ENCODE measurements around the gene PLEKHH2.

PLEKHH2 gene

DNA sequence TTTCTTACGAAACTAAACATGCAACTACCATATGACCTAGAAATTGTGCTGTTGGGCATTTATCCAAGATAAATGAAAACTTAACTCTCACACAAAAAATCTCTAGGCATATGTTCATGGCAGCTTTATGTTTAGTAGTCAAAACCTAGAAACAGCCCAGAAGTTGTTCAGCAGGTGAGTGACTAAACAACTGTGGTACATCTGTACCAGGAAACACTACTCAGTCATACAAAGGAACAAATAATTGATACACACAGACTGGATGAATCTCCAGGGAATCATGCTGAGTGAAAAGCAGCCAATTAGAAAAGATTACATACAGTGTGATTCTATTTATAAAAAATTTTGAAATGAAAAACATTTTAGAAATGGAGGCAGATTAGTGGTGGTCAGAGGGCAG is 166.1 kb downstream of the PLEKHH2 start:
- no peak overlapping the region for H3K27ac ChIP-seq (ENCODE audit: low read length, poor library complexity, severe bottlenecking)
- H3K4me2 ChIP-seq (ENCODE audit: low read length, poor library complexity, severe bottlenecking): no peak overlapping the region
- no peak overlapping the region for H4K8ac ChIP-seq (ENCODE audit: low read length)
- no peak overlapping the region for H2BK120ac ChIP-seq (ENCODE audit: low read depth, low read length)
- no peak overlapping the region for H3K4ac ChIP-seq (ENCODE audit: low read depth in 1 of 2, low read length in 2 of 2)
- no peak overlapping the region for H2BK15ac ChIP-seq (ENCODE audit: low read depth, poor library complexity, severe bottlenecking)
- H3K79me1 ChIP-seq (replicated peaks; ENCODE audit: low read length, poor library complexity, severe bottlenecking): no peaks in the 10 kb centered on the region
- no CpG with 5 or more reads among the region's 1 CpG for WGBS
- no peaks in the 10 kb centered on the region for H3K27me3 ChIP-seq (ENCODE audit: control insufficient read depth in 1 of 2, insufficient read depth in 1 of 2, low read length in 2 of 2)
- no peak overlapping the region for H3K9ac ChIP-seq (ENCODE audit: low read length)
- H4K91ac ChIP-seq (ENCODE audit: low read length): no peak overlapping the region
- no peaks in the 10 kb centered on the region for H3K4me1 ChIP-seq (ENCODE audit: control insufficient read depth, insufficient read depth, low read depth, low read length)
- no peak for DNase-seq
- no peak overlapping the region for H3K18ac ChIP-seq (ENCODE audit: low read depth in 1 of 2, low read length in 2 of 2)
- no peak overlapping the region for H3K23ac ChIP-seq (ENCODE audit: low read length in 2 of 2)
- no peaks in the 10 kb centered on the region for H3K9me3 ChIP-seq (ENCODE audit: control insufficient read depth, low read length)
- H2BK5ac ChIP-seq (ENCODE audit: low read depth, low read length, poor library complexity, severe bottlenecking): no peak overlapping the region
- H2AFZ ChIP-seq (ENCODE audit: low read depth, low read length): no peak overlapping the region
- H3K4me3 ChIP-seq (ENCODE audit: insufficient read depth in 1 of 2, low read depth in 1 of 2, low read length in 2 of 2): no peak overlapping the region
- no peak overlapping the region for H3K14ac ChIP-seq (ENCODE audit: low read length in 2 of 2)
- no peak overlapping the region for H2AK5ac ChIP-seq (ENCODE audit: low read length, severe bottlenecking)
- H3K36me3 ChIP-seq (ENCODE audit: control insufficient read depth in 1 of 2, insufficient read depth in 2 of 2, low read depth in 1 of 2, low read length in 2 of 2): peaks cover 0 to 57% of the 10 kb centered on the region in 2 experiments
- H2BK12ac ChIP-seq (ENCODE audit: low read length in 2 of 2): no peak overlapping the region

DNA sequence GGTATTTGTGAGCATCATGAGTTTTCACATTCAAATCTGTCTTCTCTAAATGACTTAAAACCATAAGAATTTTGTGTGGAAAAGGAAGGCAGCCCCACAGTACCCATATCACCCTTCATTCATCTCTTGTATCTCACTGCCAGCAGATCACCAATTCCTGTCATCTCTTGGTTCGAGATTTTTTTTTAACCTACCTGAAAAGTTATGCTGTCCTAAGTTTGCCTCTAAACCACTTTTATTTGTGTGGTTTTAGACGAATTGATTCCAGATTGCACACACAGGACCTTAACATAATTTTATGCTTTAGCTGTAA is 169.6 kb downstream of the PLEKHH2 start:
- H3K14ac ChIP-seq (ENCODE audit: low read length in 2 of 2): no peak overlapping the region
- H3K9me3 ChIP-seq (ENCODE audit: control insufficient read depth, low read length): no peaks in the 10 kb centered on the region
- no peak overlapping the region for H2BK120ac ChIP-seq (ENCODE audit: low read depth, low read length)
- H3K23ac ChIP-seq (ENCODE audit: low read length in 2 of 2): no peak overlapping the region
- no peak overlapping the region for H3K4me2 ChIP-seq (ENCODE audit: low read length, poor library complexity, severe bottlenecking)
- H3K18ac ChIP-seq (ENCODE audit: low read depth in 1 of 2, low read length in 2 of 2): no peak overlapping the region
- no peak overlapping the region for H2BK15ac ChIP-seq (ENCODE audit: low read depth, poor library complexity, severe bottlenecking)
- H2AK5ac ChIP-seq (ENCODE audit: low read length, severe bottlenecking): no peak overlapping the region
- WGBS: 100% methylated on average over 1 of the region's 2 CpGs
- no peak overlapping the region for H4K8ac ChIP-seq (ENCODE audit: low read length)
- no peak overlapping the region for H3K9ac ChIP-seq (ENCODE audit: low read length)
- H2AFZ ChIP-seq (ENCODE audit: low read depth, low read length): no peak overlapping the region
- no peaks in the 10 kb centered on the region for H3K4me1 ChIP-seq (ENCODE audit: control insufficient read depth, insufficient read depth, low read depth, low read length)
- H3K4ac ChIP-seq (ENCODE audit: low read depth in 1 of 2, low read length in 2 of 2): no peak overlapping the region
- DNase-seq: no peak
- H3K4me3 ChIP-seq (ENCODE audit: insufficient read depth in 1 of 2, low read depth in 1 of 2, low read length in 2 of 2): no peak overlapping the region
- H2BK5ac ChIP-seq (ENCODE audit: low read depth, low read length, poor library complexity, severe bottlenecking): no peak overlapping the region
- no peak overlapping the region for H3K27ac ChIP-seq (ENCODE audit: low read length, poor library complexity, severe bottlenecking)
- H3K79me1 ChIP-seq (replicated peaks; ENCODE audit: low read length, poor library complexity, severe bottlenecking): no peaks in the 10 kb centered on the region
- no peaks in the 10 kb centered on the region for H3K27me3 ChIP-seq (ENCODE audit: control insufficient read depth in 1 of 2, insufficient read depth in 1 of 2, low read length in 2 of 2)
- no peak overlapping the region for H4K91ac ChIP-seq (ENCODE audit: low read length)
- peaks cover 3 to 76% of the 10 kb centered on the region in 2 experiments for H3K36me3 ChIP-seq (ENCODE audit: control insufficient read depth in 1 of 2, insufficient read depth in 2 of 2, low read depth in 1 of 2, low read length in 2 of 2)
- H2BK12ac ChIP-seq (ENCODE audit: low read length in 2 of 2): no peak overlapping the region

DNA sequence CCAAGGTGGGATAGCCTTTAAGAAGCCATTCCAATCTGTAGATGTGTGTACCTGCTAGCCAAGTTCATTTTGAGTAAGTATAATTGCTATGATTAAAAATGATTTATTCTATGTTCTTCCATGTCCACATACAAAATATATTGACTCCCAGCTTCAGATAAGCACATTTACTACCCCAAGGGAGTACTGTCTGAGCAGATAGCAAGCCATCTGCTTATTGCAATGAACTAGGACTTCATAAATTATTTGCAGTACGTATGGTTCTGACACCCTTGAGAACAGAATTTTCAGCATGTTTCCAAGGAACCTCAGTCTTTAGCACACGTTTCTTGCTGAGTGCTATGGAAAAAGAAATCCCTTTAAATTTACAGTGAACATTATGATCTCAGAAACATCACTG is 173.4 kb downstream of the PLEKHH2 start:
- Histone ChIP-seq H4K91ac (ENCODE audit: low read length) (no peak overlapping the region), H2BK120ac (ENCODE audit: low read depth, low read length) (no peak overlapping the region), H2AFZ (ENCODE audit: low read depth, low read length) (no peak overlapping the region), H3K36me3 (ENCODE audit: control insufficient read depth in 1 of 2, insufficient read depth in 2 of 2, low read depth in 1 of 2, low read length in 2 of 2) (peaks cover 3 to 49% of the 10 kb centered on the region in 2 experiments), H4K8ac (ENCODE audit: low read length) (no peak overlapping the region), H3K14ac (ENCODE audit: low read length in 2 of 2) (no peak overlapping the region), H3K79me1 (replicated peaks; ENCODE audit: low read length, poor library complexity, severe bottlenecking) (no peaks in the 10 kb centered on the region), H3K4me3 (ENCODE audit: insufficient read depth in 1 of 2, low read depth in 1 of 2, low read length in 2 of 2) (no peak overlapping the region), H3K4ac (ENCODE audit: low read depth in 1 of 2, low read length in 2 of 2) (no peak overlapping the region), H2AK5ac (ENCODE audit: low read length, severe bottlenecking) (no peak overlapping the region), H3K18ac (ENCODE audit: low read depth in 1 of 2, low read length in 2 of 2) (no peak overlapping the region), H3K4me1 (ENCODE audit: control insufficient read depth, insufficient read depth, low read depth, low read length) (no peaks in the 10 kb centered on the region), H3K9ac (ENCODE audit: low read length) (no peak overlapping the region), H3K27ac (ENCODE audit: low read length, poor library complexity, severe bottlenecking) (no peak overlapping the region), H3K27me3 (ENCODE audit: control insufficient read depth in 1 of 2, insufficient read depth in 1 of 2, low read length in 2 of 2) (no peaks in the 10 kb centered on the region), H2BK15ac (ENCODE audit: low read depth, poor library complexity, severe bottlenecking) (no peak overlapping the region), H2BK5ac (ENCODE audit: low read depth, low read length, poor library complexity, severe bottlenecking) (no peak overlapping the region), H3K9me3 (ENCODE audit: control insufficient read depth, low read length) (no peaks in the 10 kb centered on the region), H3K4me2 (ENCODE audit: low read length, poor library complexity, severe bottlenecking) (no peak overlapping the region), H3K23ac (ENCODE audit: low read length in 2 of 2) (no peak overlapping the region), H2BK12ac (ENCODE audit: low read length in 2 of 2) (no peak overlapping the region)
- WGBS: 78% methylated on average over 1 of the region's 2 CpGs
- no peak for DNase-seq

DNA sequence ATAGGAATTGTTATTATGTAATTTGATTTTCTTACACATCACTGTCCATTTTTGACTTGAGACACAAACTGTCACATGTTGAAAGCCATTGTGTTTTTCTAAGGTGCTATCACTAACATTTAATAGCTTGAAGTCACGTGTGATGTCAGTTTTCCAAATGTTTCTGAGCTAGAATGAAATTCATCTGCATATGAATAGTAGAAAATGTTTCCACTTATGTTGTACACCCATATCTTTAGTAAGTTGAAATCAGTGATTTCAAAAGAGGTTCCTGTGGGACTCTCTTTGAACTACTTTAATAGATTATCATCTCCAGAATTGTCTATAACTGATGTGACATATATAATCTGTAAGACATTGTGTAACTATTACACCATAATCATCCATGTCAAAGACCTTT is 173.8 kb downstream of the PLEKHH2 start:
- Histone ChIP-seq H3K9ac (ENCODE audit: low read length) (no peak overlapping the region), H3K27ac (ENCODE audit: low read length, poor library complexity, severe bottlenecking) (no peak overlapping the region)

More for the DNA sequence above, 173.8 kb downstream of the PLEKHH2 start:
- DNase-seq: no peak
- Histone ChIP-seq H3K27me3 (ENCODE audit: control insufficient read depth in 1 of 2, insufficient read depth in 1 of 2, low read length in 2 of 2) (no peaks in the 10 kb centered on the region), H3K4me1 (ENCODE audit: control insufficient read depth, insufficient read depth, low read depth, low read length) (no peaks in the 10 kb centered on the region), H3K4me2 (ENCODE audit: low read length, poor library complexity, severe bottlenecking) (no peak overlapping the region), H2BK12ac (ENCODE audit: low read length in 2 of 2) (no peak overlapping the region), H3K4ac (ENCODE audit: low read depth in 1 of 2, low read length in 2 of 2) (no peak overlapping the region), H2BK120ac (ENCODE audit: low read depth, low read length) (no peak overlapping the region), H3K79me1 (replicated peaks; ENCODE audit: low read length, poor library complexity, severe bottlenecking) (no peaks in the 10 kb centered on the region), H2BK15ac (ENCODE audit: low read depth, poor library complexity, severe bottlenecking) (no peak overlapping the region), H3K4me3 (ENCODE audit: insufficient read depth in 1 of 2, low read depth in 1 of 2, low read length in 2 of 2) (no peak overlapping the region), H4K91ac (ENCODE audit: low read length) (no peak overlapping the region), H3K18ac (ENCODE audit: low read depth in 1 of 2, low read length in 2 of 2) (no peak overlapping the region), H3K23ac (ENCODE audit: low read length in 2 of 2) (no peak overlapping the region), H2AK5ac (ENCODE audit: low read length, severe bottlenecking) (no peak overlapping the region), H2BK5ac (ENCODE audit: low read depth, low read length, poor library complexity, severe bottlenecking) (no peak overlapping the region), H3K14ac (ENCODE audit: low read length in 2 of 2) (no peak overlapping the region), H3K9me3 (ENCODE audit: control insufficient read depth, low read length) (no peaks in the 10 kb centered on the region), H4K8ac (ENCODE audit: low read length) (no peak overlapping the region), H2AFZ (ENCODE audit: low read depth, low read length) (no peak overlapping the region), H3K36me3 (ENCODE audit: control insufficient read depth in 1 of 2, insufficient read depth in 2 of 2, low read depth in 1 of 2, low read length in 2 of 2) (peaks cover 3 to 47% of the 10 kb centered on the region in 2 experiments)
- no CpG with 5 or more reads among the region's 1 CpG for WGBS
